CD14-positive monocyte (primary cell): ENCODE data around the gene DRAXIN. TPM values are rescaled to one million over a fixed set of nuclear protein-coding genes. Genes with fewer than 3 reads are reported as not detected.

Experiments
- DNase-seq, 3 donors: peaks; one replicate each; pipeline ENCODE4 v3.0.0-alpha.2; 2011 to 2022
- H2AFZ ChIP-seq: 2 replicates; pipeline ENCODE4 v1.6.0; 2012; ENCODE audit warnings: mild to moderate bottlenecking, low read depth, low read length, inconsistent platforms; ENCODE audit not compliant: insufficient read depth, poor library complexity, severe bottlenecking
- H3K27ac ChIP-seq, 2 donors: 1 replicate in 1 of 2; 2 replicates in 1 of 2; pipeline ENCODE4 v1.5.1; 2012 to 2013; ENCODE audit warnings: low read length in 2 of 2, control low read depth in 1 of 2, inconsistent platforms in 1 of 2, low read depth in 1 of 2, mild to moderate bottlenecking in 1 of 2
- H3K27me3 ChIP-seq, 2 donors: one replicate each; pipeline versions ENCODE4 v1.6.0 to v1.6.1; 2011 to 2013; ENCODE audit warnings: low read length in 2 of 2; ENCODE audit not compliant: control insufficient read depth in 2 of 2, insufficient read depth in 2 of 2
- H3K36me3 ChIP-seq, 2 donors: replicated peaks in 1 of 2; 1 replicate in 1 of 2; 2 replicates in 1 of 2; pipeline versions ENCODE4 v1.5.1 to v1.6.1; 2012 to 2013; ENCODE audit warnings: low read length in 2 of 2, control low read depth in 1 of 2, inconsistent platforms in 1 of 2, mild to moderate bottlenecking in 1 of 2; ENCODE audit not compliant: insufficient read depth in 2 of 2, control insufficient read depth in 1 of 2
- H3K4me1 ChIP-seq, 2 donors: 1 replicate in 1 of 2; 2 replicates in 1 of 2; pipeline versions ENCODE4 v1.5.1 to v1.6.1; 2012 to 2013; ENCODE audit warnings: low read length in 2 of 2, control low read depth in 1 of 2, inconsistent platforms in 1 of 2, mild to moderate bottlenecking in 1 of 2, moderate library complexity in 1 of 2; ENCODE audit not compliant: insufficient read depth in 2 of 2, control insufficient read depth in 1 of 2
- H3K4me2 ChIP-seq: replicated peaks from 2 replicates; pipeline ENCODE3; 2012; ENCODE audit warnings: low read length, moderate library complexity, mild to moderate bottlenecking; ENCODE audit not compliant: poor library complexity, severe bottlenecking; ENCODE audit errors: extremely low read depth
- H3K4me3 ChIP-seq, 3 experiments: fragments of 200-600 bp in 1 of 3; sonication (generic) in 1 of 3; replicated peaks in 1 of 3; 1 replicate in 2 of 3; 2 replicates in 1 of 3; pipeline ENCODE4 v1.5.1; 2011 to 2013; ENCODE audit warnings: low read length in 3 of 3, mild to moderate bottlenecking in 3 of 3, control low read depth in 2 of 3, low read depth in 2 of 3, inconsistent platforms in 1 of 3, moderate library complexity in 1 of 3
- H3K79me2 ChIP-seq: 2 replicates; pipeline ENCODE4 v1.6.0; 2012; ENCODE audit warnings: mild to moderate bottlenecking, control low read depth, inconsistent platforms, low read length, moderate library complexity; ENCODE audit not compliant: insufficient read depth
- H3K9ac ChIP-seq: 2 replicates; pipeline ENCODE4 v1.6.0; 2017; ENCODE audit warnings: low read length, mild to moderate bottlenecking; ENCODE audit not compliant: insufficient read depth, poor library complexity, severe bottlenecking
- H3K9me3 ChIP-seq, 2 donors: replicated peaks in 1 of 2; 1 replicate in 1 of 2; 2 replicates in 1 of 2; pipeline versions ENCODE4 v1.5.1 to v1.6.1; 2012 to 2013; ENCODE audit warnings: low read length in 2 of 2, control low read depth in 1 of 2; ENCODE audit not compliant: control insufficient read depth in 1 of 2, insufficient read depth in 1 of 2
- H4K20me1 ChIP-seq: 2 replicates; pipeline ENCODE4 v1.6.0; 2012; ENCODE audit warnings: mild to moderate bottlenecking, low read length, control low read depth, moderate library complexity; ENCODE audit not compliant: insufficient read depth
- H3K27ac Mint-ChIP-seq, 7 donors: one replicate each; pipeline ENCODE4 v1.8.0; 2020; ENCODE audit warnings: mild to moderate bottlenecking in 7 of 7, mixed read lengths in 7 of 7, moderate library complexity in 6 of 7, inconsistent platforms in 2 of 7
- H3K27me3 Mint-ChIP-seq, 3 donors: one replicate each; pipeline ENCODE4 v1.8.0; 2021 to 2022; ENCODE audit warnings: low read depth in 3 of 3, mild to moderate bottlenecking in 3 of 3, mixed read lengths in 3 of 3, moderate library complexity in 3 of 3, inconsistent platforms in 1 of 3
- H3K36me3 Mint-ChIP-seq, 2 donors: one replicate each; pipeline ENCODE4 v1.8.0; 2020; ENCODE audit warnings: mixed read lengths in 2 of 2, inconsistent platforms in 1 of 2, mild to moderate bottlenecking in 1 of 2
- H3K4me1 Mint-ChIP-seq: one replicate; pipeline ENCODE4 v1.8.0; 2020; ENCODE audit warnings: mild to moderate bottlenecking, mixed read lengths
- H3K4me3 Mint-ChIP-seq, 2 donors: one replicate each; pipeline ENCODE4 v1.8.0; 2020; ENCODE audit warnings: mild to moderate bottlenecking in 2 of 2, mixed read lengths in 2 of 2, moderate library complexity in 1 of 2
- H3K9me3 Mint-ChIP-seq, 7 donors: one replicate each; pipeline ENCODE4 v1.8.0; 2020 to 2022; ENCODE audit warnings: mixed read lengths in 7 of 7, mild to moderate bottlenecking in 6 of 7, moderate library complexity in 6 of 7, inconsistent platforms in 2 of 7
- CTCF ChIP-seq: fragments of 200-600 bp; IDR thresholded peaks from one replicate; pipeline ENCODE4 v1.8.0; 2022; ENCODE audit warnings: antibody characterized with exemption, mild to moderate bottlenecking
- WGBS: methylation state at CpG from one replicate; pipeline ENCODE4 v1.1.5; 2013; ENCODE audit warnings: missing lambda C conversion rate; ENCODE audit not compliant: insufficient coverage; 5-methylcytosine and 5-hydroxymethylcytosine counted together
- intact Hi-C, 2 donors: fragments of 100-400 bp; cut with micrococcal nuclease; formaldehyde crosslinking; loops; one replicate each; pipeline versions ENCODE4 v1.15.0 to v1.15.1; 2023
- polyA plus RNA-seq, 3 donors: library from polyadenylated mRNA; depleted of rRNA in 1 of 3; unstranded in 2 of 3; stranded (reverse) in 1 of 3; fragments of 300-500 nt in 2 of 3; fragments of >200 nt in 1 of 3; fragmentation: Illumina TruSeq in 2 of 3; gene quantifications; 1 replicate in 2 of 3; 2 replicates in 1 of 3; pipeline ENCODE4 v1.2.3, GENCODE V29; 2012 to 2021

Gene DRAXIN
- polyA plus RNA-seq, 3 donors: 0.14 to 0.27 (median 0.18) TPM

GRCh38 chr1:11706292-11706691, 14.8 kb downstream of the DRAXIN start:
- WGBS: 97% methylated on average over 11 of the region's 14 CpGs
- intact Hi-C loops: no loop called here
- H3K9me3 Mint-ChIP-seq: peaks cover 0 to 3% (median 0%) of the 10 kb centered on the region in 7 donors

GRCh38 chr1:11707621-11708276, 16.2 kb downstream of the DRAXIN start:
- Histone ChIP-seq H3K36me3 (no peaks in the 10 kb centered on the region), H4K20me1 (no peaks in the 10 kb centered on the region), H3K27me3 (peaks cover 0 to 5% of the 10 kb centered on the region in 2 donors), H3K4me3 (no peak overlapping the region), H3K9ac (no peak overlapping the region), H3K4me1 (no peaks in the 10 kb centered on the region), H2AFZ (no peak overlapping the region), H3K27ac (no peak overlapping the region), H3K9me3 (no peaks in the 10 kb centered on the region), H3K4me2 (no peak overlapping the region), H3K79me2 (no peaks in the 10 kb centered on the region)
- peaks cover 0 to 3% (median 0%) of the 10 kb centered on the region in 7 donors for H3K9me3 Mint-ChIP-seq
- H3K36me3 Mint-ChIP-seq: no peaks in the 10 kb centered on the region
- WGBS: 60% methylated on average over 16 of the region's 17 CpGs
- H3K4me3 Mint-ChIP-seq: no peak overlapping the region
- no peak for DNase-seq
- intact Hi-C loops: no loop called here
- peak overlapping the region in 1 of 7 donors; percentile 52 for H3K27ac Mint-ChIP-seq
- no peak for TF ChIP-seq CTCF
- H3K4me1 Mint-ChIP-seq: peaks cover 4% of the 10 kb centered on the region
- H3K27me3 Mint-ChIP-seq: peaks cover 24 to 35% (median 33%) of the 10 kb centered on the region in 3 donors

More at GRCh38 chr1:11706292-11706691, 14.8 kb downstream of the DRAXIN start:
- Mint-ChIP-seq H3K4me3 (no peak overlapping the region), H3K27ac (no peak overlapping the region), H3K27me3 (peaks cover 23 to 34% (median 31%) of the 10 kb centered on the region in 3 donors), H3K36me3 (no peaks in the 10 kb centered on the region), H3K4me1 (peaks cover 4% of the 10 kb centered on the region)
- Histone ChIP-seq H3K79me2 (no peaks in the 10 kb centered on the region), H3K27ac (no peak overlapping the region), H4K20me1 (no peaks in the 10 kb centered on the region), H3K4me1 (no peaks in the 10 kb centered on the region), H3K9me3 (no peaks in the 10 kb centered on the region), H3K36me3 (no peaks in the 10 kb centered on the region), H3K9ac (no peak overlapping the region), H3K4me3 (no peak overlapping the region), H3K4me2 (no peak overlapping the region), H2AFZ (no peak overlapping the region), H3K27me3 (peaks cover 0 to 14% of the 10 kb centered on the region in 2 donors)
- no peak for DNase-seq
- no peak for TF ChIP-seq CTCF
